HepG2 (cell line): Measurements from ENCODE around the gene ZNRD2. TPM values are rescaled to one million over a fixed set of nuclear protein-coding genes. Genes with fewer than 3 reads are reported as not detected.

Experiments used
- ELF4 ChIP-seq: sonication (generic); formaldehyde crosslinking; IDR thresholded peaks from 2 replicates; pipeline ENCODE4 v1.5.0; 2020; ENCODE audit warnings: missing genetic modification reagents, mild to moderate bottlenecking, moderate library complexity, borderline replicate concordance
- FOXJ3 ChIP-seq: sonication (generic); formaldehyde crosslinking; IDR thresholded peaks from 2 replicates; pipeline ENCODE4 v1.4.0; 2020; ENCODE audit warnings: missing genetic modification reagents, mild to moderate bottlenecking, borderline replicate concordance
- FOXO1 ChIP-seq: sonication (generic); formaldehyde crosslinking; IDR thresholded peaks from 2 replicates; pipeline ENCODE4 v1.4.0; 2020; ENCODE audit warnings: missing genetic modification reagents
- HOXD1 ChIP-seq: sonication (generic); formaldehyde crosslinking; IDR thresholded peaks from 2 replicates; pipeline ENCODE4 v1.5.0; 2020; ENCODE audit warnings: missing genetic modification reagents
- KAT7 ChIP-seq: IDR thresholded peaks from 2 replicates; pipeline ENCODE4 v1.6.1; 2018; ENCODE audit warnings: borderline replicate concordance, missing compliant biosample characterization
- KDM2A ChIP-seq: sonication (generic); formaldehyde crosslinking; IDR thresholded peaks from 2 replicates; pipeline ENCODE4 v1.4.0; 2020; ENCODE audit warnings: low read depth, missing genetic modification reagents, borderline replicate concordance
- KLF11 ChIP-seq: IDR thresholded peaks from 2 replicates; pipeline ENCODE4 v1.6.1; 2016; ENCODE audit warnings: missing compliant biosample characterization
- MAFK ChIP-seq, 2 experiments: IDR thresholded peaks in 1 of 2; conservative IDR thresholded peaks in 1 of 2; 2 replicates each; pipeline ENCODE4 v1.6.1; 2011; ENCODE audit warnings: improper control_type of control experiment in 2 of 2, low read length in 2 of 2
- MBNL3 ChIP-seq: fragments of 250-450 bp; sonication (Bioruptor Pico); conservative IDR thresholded peaks from 2 replicates; pipeline ENCODE4 v1.8.0; 2022; ENCODE audit warnings: mild to moderate bottlenecking, inconsistent platforms
- PTBP1 ChIP-seq: fragments of 200-400 bp; formaldehyde crosslinking; IDR thresholded peaks from 2 replicates; pipeline ENCODE4 v1.6.1; 2018; ENCODE audit warnings: low read length, low read depth; ENCODE audit not compliant: poor library complexity, severe bottlenecking
- SMARCE1 ChIP-seq: fragments of 450-650 bp; IDR thresholded peaks from 2 replicates; pipeline ENCODE4 v1.6.1; 2017; ENCODE audit warnings: borderline replicate concordance
- SOX5 ChIP-seq: IDR thresholded peaks from 2 replicates; pipeline ENCODE4 v1.6.1; 2016; ENCODE audit warnings: borderline replicate concordance
- TEAD3 ChIP-seq: optimal IDR thresholded peaks from 2 replicates; pipeline ENCODE3; 2016; ENCODE audit warnings: borderline replicate concordance
- XRCC5 ChIP-seq: fragments of 200-400 bp; formaldehyde crosslinking; optimal IDR thresholded peaks from 2 replicates; pipeline ENCODE3; 2017; ENCODE audit warnings: mild to moderate bottlenecking, low read length
- YEATS2 ChIP-seq: sonication (generic); formaldehyde crosslinking; IDR thresholded peaks from 2 replicates; pipeline ENCODE4 v1.4.0; 2020; ENCODE audit warnings: missing genetic modification reagents, borderline replicate concordance
- ZNF451 ChIP-seq: sonication (generic); formaldehyde crosslinking; IDR thresholded peaks from 2 replicates; pipeline ENCODE4 v1.5.0; 2020; ENCODE audit warnings: mild to moderate bottlenecking, missing genetic modification reagents
- ZNF562 ChIP-seq: sonication (generic); formaldehyde crosslinking; IDR thresholded peaks from 2 replicates; pipeline ENCODE4 v1.8.0; 2022; ENCODE audit warnings: missing genetic modification reagents, borderline replicate concordance
- ZNF616 ChIP-seq: sonication (generic); formaldehyde crosslinking; IDR thresholded peaks from 2 replicates; pipeline ENCODE4 v1.5.0; 2020; ENCODE audit warnings: low read depth, mild to moderate bottlenecking, missing genetic modification reagents
- polyA plus RNA-seq, 8 experiments: library from polyadenylated mRNA; depleted of rRNA in 3 of 8; stranded (reverse) in 7 of 8; unstranded in 1 of 8; fragments of >200 nt; fragmentation: Illumina TruSeq in 4 of 8; extraction: Trizol in 4 of 8; gene quantifications; 2 replicates each; pipeline versions ENCODE4 v1.2.1 to v1.2.3, GENCODE V29; 2011 to 2016; ENCODE audit warnings: low read depth in 4 of 8, missing spikeins in 1 of 8, mixed read lengths in 1 of 8; ENCODE audit not compliant: insufficient read depth in 1 of 8
- total RNA-seq, 5 experiments: library from RNA; depleted of rRNA; stranded (reverse); fragments of >200 nt; fragmentation: Illumina TruSeq; extraction: Trizol; gene quantifications; 2 replicates each; pipeline ENCODE4 v1.2.3, GENCODE V29; 2016; ENCODE audit warnings: low read depth in 1 of 5
- TF ChIP-seq, protein P1 (sequence below): sonication (generic); formaldehyde crosslinking; IDR thresholded peaks from 2 replicates; pipeline ENCODE4 v1.4.0; 2020; ENCODE audit warnings: mild to moderate bottlenecking, missing genetic modification reagents
- TF ChIP-seq, protein P2 (sequence below): sonication (generic); formaldehyde crosslinking; IDR thresholded peaks from 2 replicates; pipeline ENCODE4 v1.4.0; 2020; ENCODE audit warnings: missing genetic modification reagents, mild to moderate bottlenecking, borderline replicate concordance
- TF ChIP-seq, protein P3 (sequence below): sonication (generic); formaldehyde crosslinking; IDR thresholded peaks from 2 replicates; pipeline ENCODE4 v1.4.0; 2020; ENCODE audit warnings: mild to moderate bottlenecking, missing genetic modification reagents
- TF ChIP-seq, protein P4 (sequence below): sonication (generic); formaldehyde crosslinking; IDR thresholded peaks from 2 replicates; pipeline ENCODE4 v1.4.0; 2020; ENCODE audit warnings: missing genetic modification reagents, mild to moderate bottlenecking, borderline replicate concordance

ZNRD2 gene
- total and polyA plus RNA-seq, 2 of the 13 experiments (the other 11 are each of a cell fraction or from before 2014, with no cell fraction given): 29.2 to 34.0 TPM

DNA sequence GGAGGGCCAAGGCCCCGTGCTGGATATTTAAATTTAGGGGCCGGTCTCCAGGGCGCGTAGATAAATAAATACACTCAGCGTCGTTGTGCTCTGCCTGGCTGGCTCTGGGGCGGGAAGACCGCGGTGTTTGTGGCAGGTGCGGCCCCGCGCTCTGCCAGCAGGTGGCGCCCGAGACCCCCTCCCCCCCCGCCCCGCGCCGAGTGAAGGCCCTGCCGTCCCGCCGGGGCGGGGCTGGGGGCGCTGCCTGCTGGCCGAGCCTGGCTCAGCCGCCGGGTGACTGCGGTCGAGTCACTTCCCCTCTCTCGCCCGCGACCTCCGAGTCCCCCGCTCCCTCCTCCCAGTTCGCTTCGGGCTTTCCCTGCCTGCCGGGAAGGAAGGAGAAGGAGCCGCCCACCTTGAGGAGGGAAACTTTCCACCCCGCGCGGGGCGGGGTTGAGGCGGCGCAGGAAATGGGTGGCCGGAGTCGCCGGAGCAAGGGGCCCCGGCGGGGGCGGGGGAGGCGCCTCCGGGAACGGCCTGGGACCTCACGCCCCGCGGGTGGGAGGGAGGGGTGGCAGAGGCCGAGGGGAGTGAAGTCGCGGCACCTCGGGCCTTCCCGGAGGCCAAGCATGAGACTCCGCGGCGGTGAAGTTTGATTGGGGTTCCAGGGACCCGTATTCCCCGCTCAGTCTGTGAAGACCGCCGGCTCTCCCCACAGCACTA lies 4.0 kb downstream of the ZNRD2 start (continued):
- TF ChIP-seq, protein P1, sequence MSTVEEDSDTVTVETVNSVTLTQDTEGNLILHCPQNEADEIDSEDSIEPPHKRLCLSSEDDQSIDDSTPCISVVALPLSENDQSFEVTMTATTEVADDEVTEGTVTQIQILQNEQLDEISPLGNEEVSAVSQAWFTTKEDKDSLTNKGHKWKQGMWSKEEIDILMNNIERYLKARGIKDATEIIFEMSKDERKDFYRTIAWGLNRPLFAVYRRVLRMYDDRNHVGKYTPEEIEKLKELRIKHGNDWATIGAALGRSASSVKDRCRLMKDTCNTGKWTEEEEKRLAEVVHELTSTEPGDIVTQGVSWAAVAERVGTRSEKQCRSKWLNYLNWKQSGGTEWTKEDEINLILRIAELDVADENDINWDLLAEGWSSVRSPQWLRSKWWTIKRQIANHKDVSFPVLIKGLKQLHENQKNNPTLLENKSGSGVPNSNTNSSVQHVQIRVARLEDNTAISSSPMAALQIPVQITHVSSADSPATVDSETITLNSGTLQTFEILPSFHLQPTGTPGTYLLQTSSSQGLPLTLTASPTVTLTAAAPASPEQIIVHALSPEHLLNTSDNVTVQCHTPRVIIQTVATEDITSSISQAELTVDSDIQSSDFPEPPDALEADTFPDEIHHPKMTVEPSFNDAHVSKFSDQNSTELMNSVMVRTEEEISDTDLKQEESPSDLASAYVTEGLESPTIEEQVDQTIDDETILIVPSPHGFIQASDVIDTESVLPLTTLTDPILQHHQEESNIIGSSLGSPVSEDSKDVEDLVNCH (CRISPR knock-in tag): no peak
- TF ChIP-seq ZNF616 (CRISPR knock-in tag) (no peak), KDM2A (peak; percentile 93), KLF11 (CRISPR knock-in tag) (no peak), HOXD1 (0 out of 2 replicates have a peak, but pooled peaks have one; percentile 15), MAFK (conservative IDR thresholded peaks at IDR 0.05 in 1 of 2, IDR thresholded peaks at IDR 0.05 in 1 of 2; ENCODE audit: low read length in 2 of 2) (no peak), PTBP1 (no peak), YEATS2 (peak; percentile 59; the same call in 1 of the 2 replicates), ZNF451 (CRISPR knock-in tag) (no peak; the same call in 1 of the 2 replicates), SMARCE1 (no peak), MBNL3 (CRISPR knock-in tag) (no peak), FOXJ3 (CRISPR knock-in tag) (no peak), FOXO1 (no peak), TEAD3 (CRISPR knock-in tag) (no peak), ELF4 (CRISPR knock-in tag) (no peak), KAT7 (CRISPR knock-in tag) (no peak), SOX5 (CRISPR knock-in tag) (no peak), ZNF562 (CRISPR knock-in tag) (no peak), XRCC5 (peak; percentile 26)
- TF ChIP-seq, protein P2, sequence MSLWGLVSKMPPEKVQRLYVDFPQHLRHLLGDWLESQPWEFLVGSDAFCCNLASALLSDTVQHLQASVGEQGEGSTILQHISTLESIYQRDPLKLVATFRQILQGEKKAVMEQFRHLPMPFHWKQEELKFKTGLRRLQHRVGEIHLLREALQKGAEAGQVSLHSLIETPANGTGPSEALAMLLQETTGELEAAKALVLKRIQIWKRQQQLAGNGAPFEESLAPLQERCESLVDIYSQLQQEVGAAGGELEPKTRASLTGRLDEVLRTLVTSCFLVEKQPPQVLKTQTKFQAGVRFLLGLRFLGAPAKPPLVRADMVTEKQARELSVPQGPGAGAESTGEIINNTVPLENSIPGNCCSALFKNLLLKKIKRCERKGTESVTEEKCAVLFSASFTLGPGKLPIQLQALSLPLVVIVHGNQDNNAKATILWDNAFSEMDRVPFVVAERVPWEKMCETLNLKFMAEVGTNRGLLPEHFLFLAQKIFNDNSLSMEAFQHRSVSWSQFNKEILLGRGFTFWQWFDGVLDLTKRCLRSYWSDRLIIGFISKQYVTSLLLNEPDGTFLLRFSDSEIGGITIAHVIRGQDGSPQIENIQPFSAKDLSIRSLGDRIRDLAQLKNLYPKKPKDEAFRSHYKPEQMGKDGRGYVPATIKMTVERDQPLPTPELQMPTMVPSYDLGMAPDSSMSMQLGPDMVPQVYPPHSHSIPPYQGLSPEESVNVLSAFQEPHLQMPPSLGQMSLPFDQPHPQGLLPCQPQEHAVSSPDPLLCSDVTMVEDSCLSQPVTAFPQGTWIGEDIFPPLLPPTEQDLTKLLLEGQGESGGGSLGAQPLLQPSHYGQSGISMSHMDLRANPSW (CRISPR knock-in tag): no peak
- TF ChIP-seq, protein P3, sequence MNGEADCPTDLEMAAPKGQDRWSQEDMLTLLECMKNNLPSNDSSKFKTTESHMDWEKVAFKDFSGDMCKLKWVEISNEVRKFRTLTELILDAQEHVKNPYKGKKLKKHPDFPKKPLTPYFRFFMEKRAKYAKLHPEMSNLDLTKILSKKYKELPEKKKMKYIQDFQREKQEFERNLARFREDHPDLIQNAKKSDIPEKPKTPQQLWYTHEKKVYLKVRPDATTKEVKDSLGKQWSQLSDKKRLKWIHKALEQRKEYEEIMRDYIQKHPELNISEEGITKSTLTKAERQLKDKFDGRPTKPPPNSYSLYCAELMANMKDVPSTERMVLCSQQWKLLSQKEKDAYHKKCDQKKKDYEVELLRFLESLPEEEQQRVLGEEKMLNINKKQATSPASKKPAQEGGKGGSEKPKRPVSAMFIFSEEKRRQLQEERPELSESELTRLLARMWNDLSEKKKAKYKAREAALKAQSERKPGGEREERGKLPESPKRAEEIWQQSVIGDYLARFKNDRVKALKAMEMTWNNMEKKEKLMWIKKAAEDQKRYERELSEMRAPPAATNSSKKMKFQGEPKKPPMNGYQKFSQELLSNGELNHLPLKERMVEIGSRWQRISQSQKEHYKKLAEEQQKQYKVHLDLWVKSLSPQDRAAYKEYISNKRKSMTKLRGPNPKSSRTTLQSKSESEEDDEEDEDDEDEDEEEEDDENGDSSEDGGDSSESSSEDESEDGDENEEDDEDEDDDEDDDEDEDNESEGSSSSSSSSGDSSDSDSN (CRISPR knock-in tag): peak; percentile 58; the same call in 1 of the 2 replicates
- TF ChIP-seq, protein P4, sequence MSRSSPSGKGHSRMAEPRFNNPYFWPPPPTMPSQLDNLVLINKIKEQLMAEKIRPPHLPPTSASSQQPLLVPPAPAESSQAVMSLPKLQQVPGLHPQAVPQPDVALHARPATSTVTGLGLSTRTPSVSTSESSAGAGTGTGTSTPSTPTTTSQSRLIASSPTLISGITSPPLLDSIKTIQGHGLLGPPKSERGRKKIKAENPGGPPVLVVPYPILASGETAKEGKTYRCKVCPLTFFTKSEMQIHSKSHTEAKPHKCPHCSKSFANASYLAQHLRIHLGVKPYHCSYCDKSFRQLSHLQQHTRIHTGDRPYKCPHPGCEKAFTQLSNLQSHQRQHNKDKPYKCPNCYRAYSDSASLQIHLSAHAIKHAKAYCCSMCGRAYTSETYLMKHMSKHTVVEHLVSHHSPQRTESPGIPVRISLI (CRISPR knock-in tag): no peak
